K562 (cell line): ENCODE results near the gene PPIA. TPM values are rescaled to one million over a fixed set of nuclear protein-coding genes. Genes with fewer than 3 reads are reported as not detected.

ENCODE experiments used
- HDAC1 ChIP-seq, 2 experiments: fragments of 450-650 bp; IDR thresholded peaks; 2 replicates each; pipeline ENCODE4 v1.6.1; 2016 to 2017; ENCODE audit warnings: inconsistent platforms in 1 of 2, mild to moderate bottlenecking in 1 of 2, moderate library complexity in 1 of 2
- L3MBTL2 ChIP-seq: fragments of 450-650 bp; IDR thresholded peaks from 2 replicates; pipeline ENCODE4 v1.6.1; 2016; ENCODE audit warnings: mild to moderate bottlenecking, moderate library complexity
- NR2C1 ChIP-seq, 2 experiments: fragments of 450-650 bp; IDR thresholded peaks; 2 replicates each; pipeline ENCODE4 v1.6.1; 2017; ENCODE audit warnings: mild to moderate bottlenecking in 2 of 2, antibody characterized with exemption in 1 of 2, inconsistent platforms in 1 of 2, missing compliant biosample characterization in 1 of 2, missing genetic modification characterization in 1 of 2
- OTX1 ChIP-seq: fragments of 450-650 bp; formaldehyde crosslinking; IDR thresholded peaks from 2 replicates; pipeline ENCODE4 v1.4.0; 2022; ENCODE audit warnings: mild to moderate bottlenecking
- POLR2AphosphoS5 ChIP-seq: IDR thresholded peaks from 2 replicates; pipeline ENCODE4 v1.6.1; 2011; ENCODE audit warnings: mild to moderate bottlenecking, low read depth, low read length, moderate library complexity; ENCODE audit not compliant: control insufficient read depth, insufficient read depth
- RBBP5 ChIP-seq: fragments of 200-600 bp; sonication (generic); IDR thresholded peaks from 2 replicates; pipeline ENCODE4 v1.6.1; 2012; ENCODE audit warnings: borderline replicate concordance, mild to moderate bottlenecking, low read length, control low read depth, inconsistent platforms; ENCODE audit not compliant: insufficient read depth, poor library complexity, severe bottlenecking
- U2AF1 ChIP-seq: fragments of 200-400 bp; formaldehyde crosslinking; optimal IDR thresholded peaks from 2 replicates; pipeline ENCODE3; 2017; ENCODE audit warnings: mild to moderate bottlenecking, low read depth, low read length, moderate library complexity
- YY1 ChIP-seq, 3 experiments: IDR thresholded peaks; 2 replicates each; pipeline ENCODE4 v1.6.1; 2011; ENCODE audit warnings: low read length in 2 of 3, mild to moderate bottlenecking in 2 of 3, moderate library complexity in 2 of 3, borderline replicate concordance in 1 of 3, control low read depth in 1 of 3, low read depth in 1 of 3; ENCODE audit not compliant: insufficient read depth in 3 of 3, insufficient replicate concordance in 2 of 3, control insufficient read depth in 1 of 3, insufficient read length in 1 of 3; ENCODE audit errors: extremely low read depth in 1 of 3
- polyA plus RNA-seq, 8 experiments: library from polyadenylated mRNA; depleted of rRNA in 4 of 8; stranded (reverse) in 5 of 8; unstranded in 3 of 8; fragments of >200 nt; fragmentation: Nextera tagmentation in 2 of 8; fragmentation: Illumina TruSeq in 1 of 8; extraction: Ambion mirVana in 2 of 8; extraction: Trizol in 1 of 8; gene quantifications; 2 replicates each; pipeline versions ENCODE4 v1.2.1 to v1.2.3, GENCODE V29; 2011 to 2014; ENCODE audit warnings: inconsistent platforms in 1 of 8, missing spikeins in 1 of 8
- total RNA-seq, 7 experiments: library from RNA; depleted of rRNA in 6 of 7; stranded (reverse); fragments of >200 nt in 6 of 7; fragmentation: Illumina TruSeq in 2 of 7; extraction: Trizol in 2 of 7; gene quantifications; 2 replicates each; pipeline versions ENCODE4 v1.2.1 to v1.2.3, GENCODE V29; 2011 to 2021; ENCODE audit warnings: low replicate concordance in 1 of 7
- TF ChIP-seq, protein P1 (sequence below): fragments of 450-650 bp; IDR thresholded peaks from 2 replicates; pipeline ENCODE4 v1.7.1; 2018; ENCODE audit warnings: mild to moderate bottlenecking, low read depth; ENCODE audit not compliant: partially characterized antibody
- TF ChIP-seq, protein P2 (sequence below): sonication (generic); formaldehyde crosslinking; IDR thresholded peaks from 2 replicates; pipeline ENCODE4 v1.8.0; 2022; ENCODE audit warnings: mild to moderate bottlenecking, low read depth, missing genetic modification reagents
- TF ChIP-seq, protein P3 (sequence below): fragments of 250-450 bp; sonication (Bioruptor Pico); IDR thresholded peaks from 2 replicates; pipeline ENCODE4 v1.4.0; 2020
- TF ChIP-seq, protein P4 (sequence below), 3 experiments: fragments of 200-800 bp in 1 of 3; sonication (Bioruptor generic) in 1 of 3; sonication (generic) in 1 of 3; formaldehyde crosslinking in 1 of 3; IDR thresholded peaks; 2 replicates each; pipeline versions ENCODE4 v1.6.1 to v1.8.0; 2016 to 2022; ENCODE audit warnings: mild to moderate bottlenecking in 2 of 3, missing compliant biosample characterization in 2 of 3, missing genetic modification characterization in 2 of 3, missing genetic modification reagents in 1 of 3

The PPIA gene
- total and polyA plus RNA-seq, 9 of the 15 experiments (the other 6 are each of a cell fraction or from before 2014, with no cell fraction given): 2,583 to 7,504 (median 3,973) TPM

DNA sequence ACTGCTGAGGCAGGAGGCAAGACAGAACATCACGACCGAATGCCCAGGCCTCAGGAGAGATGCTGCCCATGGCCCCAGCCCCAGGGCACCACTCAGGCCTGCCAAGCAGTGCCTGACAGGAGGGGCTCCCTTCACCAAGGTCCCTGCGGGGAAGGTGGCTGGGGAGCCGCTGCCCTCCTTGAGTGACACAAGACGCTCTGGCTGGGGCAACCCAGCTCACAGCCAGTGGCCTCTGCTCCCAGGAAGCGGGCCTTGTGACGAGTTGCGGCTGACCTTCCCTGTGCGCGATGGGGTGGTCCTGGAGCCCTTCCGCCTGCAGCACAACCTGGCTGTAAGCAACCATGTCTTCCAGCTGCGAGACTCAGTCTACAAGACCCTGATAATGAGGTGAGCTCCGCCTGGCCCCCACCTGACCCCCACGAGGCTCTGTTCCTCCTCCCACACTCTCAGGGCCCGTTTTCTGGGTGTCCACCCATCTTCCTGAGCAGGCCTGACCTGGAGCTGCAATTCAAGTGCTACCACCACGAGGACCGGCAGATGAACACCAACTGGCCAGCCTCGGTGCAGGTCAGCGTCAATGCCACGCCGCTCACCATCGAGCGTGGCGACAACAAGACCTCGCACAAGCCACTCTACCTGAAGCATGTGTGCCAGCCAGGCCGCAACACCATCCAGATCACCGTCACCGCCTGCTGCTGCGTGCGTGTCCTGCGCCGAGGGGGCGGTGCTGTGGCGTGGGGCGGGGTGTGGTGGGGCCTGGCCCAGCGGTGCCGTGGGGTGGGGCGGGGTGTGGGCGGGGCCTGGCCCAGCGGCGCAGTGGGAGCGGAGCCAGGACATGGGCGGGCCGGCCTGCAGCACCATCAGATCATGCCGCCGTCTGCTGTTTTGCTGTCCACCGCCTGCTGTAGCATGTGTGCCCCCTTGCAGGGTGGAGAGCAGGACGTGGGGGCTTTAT, 35.0 kb upstream of the PPIA start (continued):
- TF ChIP-seq L3MBTL2 (peak; percentile 96), NR2C1 (IDR thresholded peaks at IDR 0.05) (no peak), NR2C1 (tag; IDR thresholded peaks at IDR 0.05) (peak; percentile 22; the same call in 1 of the 2 replicates), OTX1 (CRISPR knock-in tag) (no peak), U2AF1 (no peak), YY1 (IDR thresholded peaks at IDR 0.05; ENCODE audit: borderline replicate concordance in 1 of 3, control insufficient read depth in 1 of 3, extremely low read depth in 1 of 3, insufficient read depth in 3 of 3, insufficient read length in 1 of 3, insufficient replicate concordance in 2 of 3, low read depth in 1 of 3, low read length in 2 of 3) (no peak), RBBP5 (peak; percentile 26), HDAC1 (IDR thresholded peaks at IDR 0.05) (peak in 1 of 2 experiments; percentile 88; a peak in 2 of 4 replicates), POLR2AphosphoS5 (peak; percentile 34; the same call in 1 of the 2 replicates)
- TF ChIP-seq, protein P1, sequence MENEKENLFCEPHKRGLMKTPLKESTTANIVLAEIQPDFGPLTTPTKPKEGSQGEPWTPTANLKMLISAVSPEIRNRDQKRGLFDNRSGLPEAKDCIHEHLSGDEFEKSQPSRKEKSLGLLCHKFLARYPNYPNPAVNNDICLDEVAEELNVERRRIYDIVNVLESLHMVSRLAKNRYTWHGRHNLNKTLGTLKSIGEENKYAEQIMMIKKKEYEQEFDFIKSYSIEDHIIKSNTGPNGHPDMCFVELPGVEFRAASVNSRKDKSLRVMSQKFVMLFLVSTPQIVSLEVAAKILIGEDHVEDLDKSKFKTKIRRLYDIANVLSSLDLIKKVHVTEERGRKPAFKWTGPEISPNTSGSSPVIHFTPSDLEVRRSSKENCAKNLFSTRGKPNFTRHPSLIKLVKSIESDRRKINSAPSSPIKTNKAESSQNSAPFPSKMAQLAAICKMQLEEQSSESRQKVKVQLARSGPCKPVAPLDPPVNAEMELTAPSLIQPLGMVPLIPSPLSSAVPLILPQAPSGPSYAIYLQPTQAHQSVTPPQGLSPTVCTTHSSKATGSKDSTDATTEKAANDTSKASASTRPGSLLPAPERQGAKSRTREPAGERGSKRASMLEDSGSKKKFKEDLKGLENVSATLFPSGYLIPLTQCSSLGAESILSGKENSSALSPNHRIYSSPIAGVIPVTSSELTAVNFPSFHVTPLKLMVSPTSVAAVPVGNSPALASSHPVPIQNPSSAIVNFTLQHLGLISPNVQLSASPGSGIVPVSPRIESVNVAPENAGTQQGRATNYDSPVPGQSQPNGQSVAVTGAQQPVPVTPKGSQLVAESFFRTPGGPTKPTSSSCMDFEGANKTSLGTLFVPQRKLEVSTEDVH: peak; percentile 11
- TF ChIP-seq, protein P2, sequence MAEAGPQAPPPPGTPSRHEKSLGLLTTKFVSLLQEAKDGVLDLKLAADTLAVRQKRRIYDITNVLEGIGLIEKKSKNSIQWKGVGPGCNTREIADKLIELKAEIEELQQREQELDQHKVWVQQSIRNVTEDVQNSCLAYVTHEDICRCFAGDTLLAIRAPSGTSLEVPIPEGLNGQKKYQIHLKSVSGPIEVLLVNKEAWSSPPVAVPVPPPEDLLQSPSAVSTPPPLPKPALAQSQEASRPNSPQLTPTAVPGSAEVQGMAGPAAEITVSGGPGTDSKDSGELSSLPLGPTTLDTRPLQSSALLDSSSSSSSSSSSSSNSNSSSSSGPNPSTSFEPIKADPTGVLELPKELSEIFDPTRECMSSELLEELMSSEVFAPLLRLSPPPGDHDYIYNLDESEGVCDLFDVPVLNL: no peak
- TF ChIP-seq, protein P3, sequence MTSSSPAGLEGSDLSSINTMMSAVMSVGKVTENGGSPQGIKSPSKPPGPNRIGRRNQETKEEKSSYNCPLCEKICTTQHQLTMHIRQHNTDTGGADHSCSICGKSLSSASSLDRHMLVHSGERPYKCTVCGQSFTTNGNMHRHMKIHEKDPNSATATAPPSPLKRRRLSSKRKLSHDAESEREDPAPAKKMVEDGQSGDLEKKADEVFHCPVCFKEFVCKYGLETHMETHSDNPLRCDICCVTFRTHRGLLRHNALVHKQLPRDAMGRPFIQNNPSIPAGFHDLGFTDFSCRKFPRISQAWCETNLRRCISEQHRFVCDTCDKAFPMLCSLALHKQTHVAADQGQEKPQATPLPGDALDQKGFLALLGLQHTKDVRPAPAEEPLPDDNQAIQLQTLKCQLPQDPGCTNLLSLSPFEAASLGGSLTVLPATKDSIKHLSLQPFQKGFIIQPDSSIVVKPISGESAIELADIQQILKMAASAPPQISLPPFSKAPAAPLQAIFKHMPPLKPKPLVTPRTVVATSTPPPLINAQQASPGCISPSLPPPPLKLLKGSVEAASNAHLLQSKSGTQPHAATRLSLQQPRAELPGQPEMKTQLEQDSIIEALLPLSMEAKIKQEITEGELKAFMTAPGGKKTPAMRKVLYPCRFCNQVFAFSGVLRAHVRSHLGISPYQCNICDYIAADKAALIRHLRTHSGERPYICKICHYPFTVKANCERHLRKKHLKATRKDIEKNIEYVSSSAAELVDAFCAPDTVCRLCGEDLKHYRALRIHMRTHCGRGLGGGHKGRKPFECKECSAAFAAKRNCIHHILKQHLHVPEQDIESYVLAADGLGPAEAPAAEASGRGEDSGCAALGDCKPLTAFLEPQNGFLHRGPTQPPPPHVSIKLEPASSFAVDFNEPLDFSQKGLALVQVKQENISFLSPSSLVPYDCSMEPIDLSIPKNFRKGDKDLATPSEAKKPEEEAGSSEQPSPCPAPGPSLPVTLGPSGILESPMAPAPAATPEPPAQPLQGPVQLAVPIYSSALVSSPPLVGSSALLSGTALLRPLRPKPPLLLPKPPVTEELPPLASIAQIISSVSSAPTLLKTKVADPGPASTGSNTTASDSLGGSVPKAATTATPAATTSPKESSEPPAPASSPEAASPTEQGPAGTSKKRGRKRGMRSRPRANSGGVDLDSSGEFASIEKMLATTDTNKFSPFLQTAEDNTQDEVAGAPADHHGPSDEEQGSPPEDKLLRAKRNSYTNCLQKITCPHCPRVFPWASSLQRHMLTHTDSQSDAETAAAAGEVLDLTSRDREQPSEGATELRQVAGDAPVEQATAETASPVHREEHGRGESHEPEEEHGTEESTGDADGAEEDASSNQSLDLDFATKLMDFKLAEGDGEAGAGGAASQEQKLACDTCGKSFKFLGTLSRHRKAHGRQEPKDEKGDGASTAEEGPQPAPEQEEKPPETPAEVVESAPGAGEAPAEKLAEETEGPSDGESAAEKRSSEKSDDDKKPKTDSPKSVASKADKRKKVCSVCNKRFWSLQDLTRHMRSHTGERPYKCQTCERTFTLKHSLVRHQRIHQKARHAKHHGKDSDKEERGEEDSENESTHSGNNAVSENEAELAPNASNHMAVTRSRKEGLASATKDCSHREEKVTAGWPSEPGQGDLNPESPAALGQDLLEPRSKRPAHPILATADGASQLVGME (CRISPR knock-in tag): no peak
- TF ChIP-seq, protein P4, sequence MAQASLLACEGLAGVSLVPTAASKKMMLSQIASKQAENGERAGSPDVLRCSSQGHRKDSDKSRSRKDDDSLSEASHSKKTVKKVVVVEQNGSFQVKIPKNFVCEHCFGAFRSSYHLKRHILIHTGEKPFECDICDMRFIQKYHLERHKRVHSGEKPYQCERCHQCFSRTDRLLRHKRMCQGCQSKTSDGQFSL (CRISPR knock-in tag; IDR thresholded peaks at IDR 0.05): 0 out of 2 replicates have a peak, but pooled peaks have one; percentile 27
- TF ChIP-seq, protein P4 (tag; IDR thresholded peaks at IDR 0.05): no peak
